ENCODE data around the gene DCUN1D5. TPM values are rescaled to one million over a fixed set of nuclear protein-coding genes. Genes with fewer than 3 reads are reported as not detected.
"Not testable (repeated sequence)": the region's sequence is repeated elsewhere in the genome, so short reads cannot be mapped to it uniquely, and the experiment has no call there.

DCUN1D5 gene
- total and polyA plus RNA-seq, 2 of the 8 experiments (the other 6 are each of a cell fraction or from before 2014, with no cell fraction given): 76.1 to 95.4 TPM

DNA sequence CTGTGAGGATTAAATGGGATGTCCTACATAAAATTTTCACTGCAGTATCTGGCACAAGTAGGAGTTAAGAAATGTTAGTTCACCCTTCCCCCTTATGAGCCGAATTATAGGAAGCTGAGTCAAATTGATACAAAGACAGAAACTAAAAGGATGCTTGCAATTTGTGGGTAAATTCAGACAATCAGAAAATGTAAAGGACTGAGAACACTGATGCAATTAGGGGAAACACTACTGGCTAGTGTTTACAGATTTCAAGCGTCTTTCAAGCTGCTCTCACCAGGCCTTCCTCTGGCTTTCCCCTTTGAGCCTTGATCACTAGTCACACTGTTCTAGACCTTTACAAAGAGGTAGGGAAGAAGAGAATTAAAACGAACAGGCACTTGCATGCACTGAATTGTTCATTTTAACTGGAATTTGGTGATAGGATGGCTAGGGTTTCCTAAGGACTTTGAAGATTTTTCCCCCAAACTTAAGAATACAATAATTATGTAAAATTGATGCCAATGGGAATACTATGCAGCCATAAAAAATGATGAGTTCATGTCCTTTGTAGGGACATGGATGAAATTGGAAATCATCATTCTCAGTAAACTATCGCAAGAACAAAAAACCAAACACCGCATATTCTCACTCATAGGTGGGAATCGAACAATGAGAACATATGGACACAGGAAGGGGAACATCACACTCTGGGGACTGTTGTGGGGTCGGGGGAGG is 63.5 kb downstream of the DCUN1D5 start:
- CTCF ChIA-PET (ENCODE audit: partially characterized antibody): interaction anchor here (0.6 to 2.7 kb wide), 3 partner anchors 8 to 959 kb away, joined by 3 to 19 read pairs (median 3); no protein-coding TSS in a partner anchor
- not testable (repeated sequence) for H3K4me1 ChIP-seq (replicated peaks in 1 of 4; ENCODE audit: control insufficient read depth in 3 of 4, insufficient read depth in 4 of 4, low read length in 3 of 4); H2AFZ ChIP-seq (ENCODE audit: low read length)

More for the DNA sequence above, 63.5 kb downstream of the DCUN1D5 start:
- H2BK20ac ChIP-seq (ENCODE audit: low read length); H3K9me3 ChIP-seq (ENCODE audit: insufficient read depth in 2 of 2, low read depth in 1 of 2, low read length in 1 of 2); FAIRE-seq; H3K9ac ChIP-seq (replicated peaks in 1 of 4; ENCODE audit: extremely low read depth in 1 of 4, low read depth in 3 of 4, low read length in 3 of 4); DNase-seq (ENCODE audit: low read depth in 1 of 2, low spot score in 2 of 2); H3K4ac ChIP-seq (replicated peaks; ENCODE audit: insufficient read length, low read depth, low read length); H3K79me2 ChIP-seq (ENCODE audit: control insufficient read depth in 1 of 2, insufficient read depth in 2 of 2, low read length in 2 of 2); H2BK120ac ChIP-seq (replicated peaks; ENCODE audit: low read depth, low read length); H3K4me3 ChIP-seq (ENCODE audit: extremely low read depth in 1 of 4, insufficient read depth in 2 of 4, low read depth in 3 of 4, low read length in 4 of 4); H3K23me2 ChIP-seq (ENCODE audit: low read depth, low read length); H4K5ac ChIP-seq (ENCODE audit: insufficient read length, low read depth, low read length); H3K4me2 ChIP-seq (ENCODE audit: insufficient read depth in 1 of 2, low read depth in 2 of 2, low read length in 2 of 2); POLR2A ChIA-PET (ENCODE audit: partially characterized antibody); H3K79me1 ChIP-seq (ENCODE audit: low read depth, low read length); H2BK15ac ChIP-seq (ENCODE audit: low read length); H3K27ac ChIP-seq (ENCODE audit: low read depth, low read length); H2BK5ac ChIP-seq (ENCODE audit: low read depth, low read length); H2BK12ac ChIP-seq (ENCODE audit: low read depth, low read length); H4K91ac ChIP-seq (replicated peaks; ENCODE audit: insufficient read length, low read length); H3K36me3 ChIP-seq (ENCODE audit: control insufficient read depth in 2 of 4, insufficient read depth in 4 of 4, low read length in 3 of 4); H3K27me3 ChIP-seq (replicated peaks in 1 of 4; ENCODE audit: control insufficient read depth in 3 of 4, extremely low read depth in 1 of 4, insufficient read depth in 3 of 4, low read length in 3 of 4); H3K56ac ChIP-seq (replicated peaks; ENCODE audit: insufficient read length, low read depth, low read length); H3K23ac ChIP-seq (ENCODE audit: insufficient read length); H4K8ac ChIP-seq (ENCODE audit: extremely low read depth, insufficient read depth, low read length); H3K18ac ChIP-seq (ENCODE audit: extremely low read depth, low read length); H2AK5ac ChIP-seq (ENCODE audit: low read depth, low read length); H4K20me1 ChIP-seq (replicated peaks in 1 of 2; ENCODE audit: control insufficient read depth in 1 of 2, insufficient read depth in 2 of 2, low read length in 2 of 2); H3K14ac ChIP-seq (ENCODE audit: insufficient read length): not testable (repeated sequence)
- WGBS, 2 experiments (ENCODE audit: extremely low coverage in 1 of 2, insufficient coverage in 1 of 2, insufficient read length in 1 of 2, insufficient replicate concordance in 2 of 2, low coverage in 1 of 2, low lambda C conversion rate in 2 of 2, missing lambda C conversion rate in 1 of 2): 89% methylated on average over 3 of the region's 7 CpGs; no CpG with 5 or more reads in 1 of the 2 experiments
